Stimulated activated CD8-positive, alpha-beta memory T cell treated with anti-CD3 and anti-CD28 coated beads, Interleukin-12 subunit alpha, Interleukin-12 subunit beta, amount 100 ng/mL, for 24 hours (primary cell): ENCODE measurements around the gene THSD7B.
"Not testable (repeated sequence)": the region's sequence is repeated elsewhere in the genome, so short reads cannot be mapped to it uniquely, and the experiment has no call there.

Experiments
- DNase-seq: peaks from one replicate; pipeline ENCODE4 v3.0.0-alpha.2; 2020; ENCODE audit errors: extremely low read depth

Gene THSD7B

GRCh38 chr2:137693534-137693933, 928.2 kb downstream of the THSD7B start:
- no peak for DNase-seq

GRCh38 chr2:137696916-137697315, 931.6 kb downstream of the THSD7B start:
- no peak for DNase-seq

- DNase-seq = not testable (repeated sequence)
Measured at GRCh38 chr2:137700250-137700649, 934.9 kb downstream of the THSD7B start.

GRCh38 chr2:137700681-137701080, 935.3 kb downstream of the THSD7B start:
- no peak for DNase-seq

- no peak for DNase-seq
Measured at GRCh38 chr2:137705296-137705695, 940.0 kb downstream of the THSD7B start.

GRCh38 chr2:137706786-137707613, 941.7 kb downstream of the THSD7B start:
- no peak for DNase-seq

GRCh38 chr2:137708311-137708710, 943.0 kb downstream of the THSD7B start:
- no peak for DNase-seq

GRCh38 chr2:137715731-137716191, 950.4 kb downstream of the THSD7B start:
- DNase-seq = no peak

GRCh38 chr2:137718786-137719185, 953.4 kb downstream of the THSD7B start:
- no peak for DNase-seq

- DNase-seq = no peak
Measured at GRCh38 chr2:137721733-137722132, 956.4 kb downstream of the THSD7B start.

GRCh38 chr2:137724912-137725311, 959.6 kb downstream of the THSD7B start:
- DNase-seq = no peak
